DND-41 (cell line): ENCODE data around the gene HDAC11.

ENCODE experiments used
- ATAC-seq: fragments of 200-7000 bp; cut with Tn5 transposase; 3 replicates; pipeline ENCODE4 v1.9.1; 2021; ENCODE audit warnings: low read depth; ENCODE audit not compliant: insufficient read depth
- DNase-seq: peaks from one replicate; pipeline ENCODE4 v3.0.0-alpha.2; 2020
- H2AFZ ChIP-seq: 2 replicates; pipeline ENCODE4 v1.6.0; 2012; ENCODE audit warnings: low read depth, low read length
- H3K27ac ChIP-seq: 2 replicates; pipeline ENCODE4 v1.5.1; 2012; ENCODE audit warnings: low read length, inconsistent platforms
- H3K27me3 ChIP-seq: fragments of 200-600 bp; sonication (generic); 2 replicates; pipeline ENCODE4 v1.6.0; 2012; ENCODE audit warnings: low read length, mild to moderate bottlenecking, inconsistent platforms; ENCODE audit not compliant: insufficient read depth, poor library complexity
- H3K36me3 ChIP-seq: 2 replicates; pipeline ENCODE4 v1.5.1; 2012; ENCODE audit warnings: low read length, inconsistent platforms; ENCODE audit not compliant: insufficient read depth
- H3K4me1 ChIP-seq: 2 replicates; pipeline ENCODE4 v1.5.1; 2012; ENCODE audit warnings: mild to moderate bottlenecking, low read length; ENCODE audit not compliant: insufficient read depth
- H3K4me2 ChIP-seq: 2 replicates; pipeline ENCODE4 v1.6.0; 2012; ENCODE audit warnings: mild to moderate bottlenecking, moderate library complexity, low read length, inconsistent platforms; ENCODE audit not compliant: insufficient read depth
- H3K4me3 ChIP-seq, 2 experiments: fragments of 200-600 bp in 1 of 2; shearing (Covaris generic) in 1 of 2; 2 replicates each; pipeline ENCODE4 v1.5.1; 2012 to 2016; ENCODE audit warnings: inconsistent platforms in 2 of 2, low read length in 2 of 2, mild to moderate bottlenecking in 2 of 2, low read depth in 1 of 2, moderate library complexity in 1 of 2
- H3K79me2 ChIP-seq: 2 replicates; pipeline ENCODE4 v1.6.0; 2012; ENCODE audit warnings: low read length, inconsistent platforms; ENCODE audit not compliant: insufficient read depth
- H3K9ac ChIP-seq: 2 replicates; pipeline ENCODE4 v1.6.0; 2012; ENCODE audit warnings: low read depth, mild to moderate bottlenecking, inconsistent platforms, low read length, moderate library complexity
- H3K9me3 ChIP-seq: 2 replicates; pipeline ENCODE4 v1.5.1; 2012; ENCODE audit warnings: low read length, moderate library complexity, mild to moderate bottlenecking, inconsistent platforms; ENCODE audit not compliant: insufficient read depth, severe bottlenecking
- H4K20me1 ChIP-seq: 2 replicates; pipeline ENCODE4 v1.6.0; 2012; ENCODE audit warnings: low read length; ENCODE audit not compliant: insufficient read depth
- CTCF ChIP-seq: IDR thresholded peaks from 2 replicates; pipeline ENCODE4 v1.5.1; 2012; ENCODE audit warnings: borderline replicate concordance, low read length, moderate library complexity, mild to moderate bottlenecking; ENCODE audit not compliant: poor library complexity, severe bottlenecking; ENCODE audit errors: extremely low read depth
- EZH2 ChIP-seq: IDR thresholded peaks from 3 replicates; pipeline ENCODE4 v1.6.1; 2012; ENCODE audit warnings: borderline replicate concordance, low read depth, mild to moderate bottlenecking, moderate library complexity, low read length, inconsistent platforms; ENCODE audit not compliant: severe bottlenecking

The HDAC11 gene

GRCh38 chr3:13470894-13471574, 9.1 kb upstream of the HDAC11 start:
- Histone ChIP-seq H4K20me1 (no peaks in the 10 kb centered on the region), H3K79me2 (no peaks in the 10 kb centered on the region), H3K36me3 (no peaks in the 10 kb centered on the region), H3K9ac (no peak overlapping the region), H3K4me1 (no peaks in the 10 kb centered on the region), H3K9me3 (no peaks in the 10 kb centered on the region), H3K4me3 (no peak overlapping the region), H3K27me3 (no peaks in the 10 kb centered on the region), H3K27ac (no peak overlapping the region), H3K4me2 (no peak overlapping the region), H2AFZ (no peak overlapping the region)
- ATAC-seq: no peak
- no peak for DNase-seq
- TF ChIP-seq EZH2: no peak

GRCh38 chr3:13472286-13472685, 7.8 kb upstream of the HDAC11 start:
- Histone ChIP-seq H3K4me3 (no peak overlapping the region), H3K27me3 (no peaks in the 10 kb centered on the region), H3K79me2 (no peaks in the 10 kb centered on the region), H4K20me1 (no peaks in the 10 kb centered on the region), H3K4me2 (no peak overlapping the region), H3K9ac (no peak overlapping the region), H3K36me3 (no peaks in the 10 kb centered on the region), H2AFZ (no peak overlapping the region), H3K4me1 (no peaks in the 10 kb centered on the region), H3K9me3 (no peaks in the 10 kb centered on the region), H3K27ac (no peak overlapping the region)
- ATAC-seq (no peak), DNase-seq (no peak)
- TF ChIP-seq EZH2 (no peak), CTCF (no peak)

GRCh38 chr3:13473020-13473419, 7.1 kb upstream of the HDAC11 start:
- Histone ChIP-seq H3K27me3 (no peaks in the 10 kb centered on the region), H3K4me1 (no peaks in the 10 kb centered on the region), H3K9me3 (no peaks in the 10 kb centered on the region), H3K9ac (no peak overlapping the region), H3K4me3 (no peak overlapping the region), H3K4me2 (no peak overlapping the region), H3K36me3 (no peaks in the 10 kb centered on the region), H4K20me1 (no peaks in the 10 kb centered on the region), H3K79me2 (no peaks in the 10 kb centered on the region), H2AFZ (no peak overlapping the region), H3K27ac (no peak overlapping the region)
- TF ChIP-seq CTCF: no peak
- ATAC-seq: no peak
- no peak for DNase-seq

- no peaks in the 10 kb centered on the region for H3K9me3 ChIP-seq
- H2AFZ ChIP-seq: no peak overlapping the region
- ATAC-seq (no peak), DNase-seq (no peak)
- no peaks in the 10 kb centered on the region for H3K36me3 ChIP-seq
- H3K4me3 ChIP-seq: no peak overlapping the region
- no peaks in the 10 kb centered on the region for H4K20me1 ChIP-seq
- TF ChIP-seq CTCF (no peak), EZH2 (no peak)
- H3K4me2 ChIP-seq: no peak overlapping the region
- no peaks in the 10 kb centered on the region for H3K79me2 ChIP-seq
- peaks cover 3% of the 10 kb centered on the region for H3K4me1 ChIP-seq
- H3K27me3 ChIP-seq: no peaks in the 10 kb centered on the region
- no peak overlapping the region for H3K9ac ChIP-seq
- H3K27ac ChIP-seq: no peak overlapping the region
Measured at GRCh38 chr3:13474021-13474420, 6.1 kb upstream of the HDAC11 start.
